T-helper 2 cell treated with Interferon-gamma antibody and Interleukin-4, amounts not matched to agents 5 μg/mL and 100 μg/mL, for 36 hours (primary cell): ENCODE data around the gene KDM4B.
"Not testable (repeated sequence)": the region's sequence is repeated elsewhere in the genome, so short reads cannot be mapped to it uniquely, and the experiment has no call there.

Experiments
- DNase-seq: peaks from one replicate; pipeline ENCODE4 v3.0.0; 2021; ENCODE audit warnings: low spot score
- H3K27ac Mint-ChIP-seq: one replicate; pipeline ENCODE4 v1.8.0; 2021; ENCODE audit warnings: mild to moderate bottlenecking, mixed read lengths
- H3K27me3 Mint-ChIP-seq: one replicate; pipeline ENCODE4 v1.8.0; 2021; ENCODE audit warnings: low read depth, mixed read lengths
- H3K36me3 Mint-ChIP-seq: one replicate; pipeline ENCODE4 v1.8.0; 2021; ENCODE audit warnings: low read depth, mixed read lengths
- H3K4me1 Mint-ChIP-seq: one replicate; pipeline ENCODE4 v1.8.0; 2021; ENCODE audit warnings: low read depth, mixed read lengths
- H3K4me3 Mint-ChIP-seq: one replicate; pipeline ENCODE4 v1.8.0; 2022; ENCODE audit warnings: mild to moderate bottlenecking, moderate library complexity, mixed read lengths
- H3K9me3 Mint-ChIP-seq: one replicate; pipeline ENCODE4 v1.8.0; 2021; ENCODE audit warnings: mixed read lengths

Gene KDM4B

DNA sequence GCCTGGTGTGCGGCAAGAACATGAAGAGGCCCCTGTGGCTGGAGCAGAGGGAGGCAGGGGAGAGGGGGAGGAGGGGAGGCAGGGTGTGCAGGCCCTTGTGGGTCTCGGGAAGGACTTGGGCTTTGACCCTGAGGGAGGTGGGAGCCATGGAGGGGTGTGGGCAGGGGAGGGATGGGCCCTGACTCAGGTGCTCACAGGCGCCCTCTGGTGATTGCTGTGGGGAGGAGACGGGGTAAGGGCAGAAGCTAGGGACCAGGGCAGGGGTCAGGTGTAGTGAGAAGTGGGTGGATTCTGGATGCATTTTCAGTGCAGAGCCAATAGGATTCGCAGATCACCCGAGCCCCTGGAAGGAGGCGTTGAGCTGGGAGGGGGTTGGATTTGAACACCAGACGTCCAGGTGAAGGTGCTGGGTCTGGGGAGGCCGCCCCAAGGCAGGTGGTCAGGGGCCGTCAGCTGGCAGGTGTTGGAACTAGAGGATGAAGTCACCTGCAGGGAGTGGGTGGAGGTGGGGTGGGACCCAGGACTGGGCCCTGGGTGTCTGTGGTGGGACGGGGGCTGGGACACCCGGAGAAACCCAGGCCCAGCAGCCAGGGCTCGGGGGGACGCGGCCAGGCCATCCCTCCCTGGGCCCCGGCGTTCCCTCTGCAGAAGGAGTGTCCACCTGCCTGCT, 185.4 kb downstream of the KDM4B start:
- DNase-seq = no peak
- no peaks in the 10 kb centered on the region for H3K27me3 Mint-ChIP-seq
- H3K27ac Mint-ChIP-seq = no peak overlapping the region
- peaks cover 9% of the 10 kb centered on the region for H3K9me3 Mint-ChIP-seq
- H3K4me3 Mint-ChIP-seq = no peak overlapping the region
- H3K36me3 Mint-ChIP-seq = peaks cover 2% of the 10 kb centered on the region
- no peaks in the 10 kb centered on the region for H3K4me1 Mint-ChIP-seq

DNA sequence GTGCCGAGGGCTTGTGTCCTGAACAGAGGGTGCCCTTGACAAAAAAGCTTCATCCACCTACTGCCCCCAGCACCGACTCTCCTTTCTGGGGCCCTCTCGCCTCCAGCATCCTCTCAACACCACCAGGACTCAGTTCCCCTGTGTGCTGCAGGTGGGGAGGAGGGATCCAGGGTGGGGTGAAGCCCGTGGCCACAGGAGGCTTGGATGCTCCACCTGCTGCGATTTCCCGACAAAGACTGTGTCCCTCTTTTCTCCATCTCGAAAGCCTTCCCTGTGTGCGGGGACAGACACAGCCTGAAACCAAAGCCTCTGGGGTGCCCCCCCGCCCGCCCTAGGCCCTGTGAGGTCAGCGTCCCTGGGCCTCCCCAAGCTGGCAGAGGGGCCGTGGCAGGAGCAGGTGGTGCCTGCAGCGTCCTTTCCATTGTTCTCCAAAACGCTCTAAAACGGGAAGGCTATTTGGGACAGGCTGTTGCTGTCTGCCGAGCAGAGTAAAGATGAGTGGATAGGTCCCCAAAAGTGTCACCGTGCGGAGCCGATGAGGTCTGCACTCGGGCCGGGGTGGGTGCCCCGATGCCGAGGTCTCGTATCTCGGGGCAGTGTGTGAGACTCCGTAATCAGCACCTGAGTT, 186.0 kb downstream of the KDM4B start:
- peaks cover 2% of the 10 kb centered on the region for H3K36me3 Mint-ChIP-seq
- no peak for DNase-seq
- H3K4me3 Mint-ChIP-seq = no peak overlapping the region
- H3K4me1 Mint-ChIP-seq = no peaks in the 10 kb centered on the region
- no peak overlapping the region for H3K27ac Mint-ChIP-seq
- peaks cover 11% of the 10 kb centered on the region for H3K9me3 Mint-ChIP-seq
- no peaks in the 10 kb centered on the region for H3K27me3 Mint-ChIP-seq

DNA sequence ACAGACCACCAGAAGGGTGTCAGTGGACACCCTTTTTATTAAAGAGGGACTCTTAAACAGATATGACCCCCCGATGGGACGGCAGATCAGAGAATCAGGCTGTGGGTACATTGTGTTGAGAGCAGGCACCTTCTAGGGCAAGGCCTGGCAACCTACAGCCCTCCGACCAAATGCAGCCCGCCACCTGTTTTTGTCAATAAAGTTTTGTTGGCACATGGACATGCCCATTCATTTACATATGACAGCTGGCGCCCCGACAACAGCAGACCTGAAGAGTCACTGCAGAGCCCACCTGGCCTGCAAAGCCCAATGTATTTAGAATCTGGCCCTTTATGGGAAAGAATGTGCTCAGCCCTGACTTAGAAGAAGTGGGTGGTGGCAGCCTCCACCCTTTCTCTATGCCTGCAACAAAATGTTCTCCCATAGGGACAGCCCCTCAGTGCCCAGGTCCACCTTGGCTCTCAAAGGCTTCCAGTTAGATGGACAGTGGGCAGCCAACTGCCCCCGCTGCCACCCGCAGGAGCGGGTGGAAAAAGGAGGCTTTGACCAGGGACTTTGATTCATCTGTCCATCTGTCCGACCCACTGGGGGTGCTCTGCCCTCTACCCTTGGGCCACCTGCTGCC, 186.8 kb downstream of the KDM4B start:
- DNase-seq = no peak
- no peak overlapping the region for H3K4me3 Mint-ChIP-seq
- H3K4me1 Mint-ChIP-seq = no peaks in the 10 kb centered on the region
- no peaks in the 10 kb centered on the region for H3K27me3 Mint-ChIP-seq
- H3K9me3 Mint-ChIP-seq = peaks cover 16% of the 10 kb centered on the region
- H3K36me3 Mint-ChIP-seq = peaks cover 2% of the 10 kb centered on the region
- no peak overlapping the region for H3K27ac Mint-ChIP-seq

DNA sequence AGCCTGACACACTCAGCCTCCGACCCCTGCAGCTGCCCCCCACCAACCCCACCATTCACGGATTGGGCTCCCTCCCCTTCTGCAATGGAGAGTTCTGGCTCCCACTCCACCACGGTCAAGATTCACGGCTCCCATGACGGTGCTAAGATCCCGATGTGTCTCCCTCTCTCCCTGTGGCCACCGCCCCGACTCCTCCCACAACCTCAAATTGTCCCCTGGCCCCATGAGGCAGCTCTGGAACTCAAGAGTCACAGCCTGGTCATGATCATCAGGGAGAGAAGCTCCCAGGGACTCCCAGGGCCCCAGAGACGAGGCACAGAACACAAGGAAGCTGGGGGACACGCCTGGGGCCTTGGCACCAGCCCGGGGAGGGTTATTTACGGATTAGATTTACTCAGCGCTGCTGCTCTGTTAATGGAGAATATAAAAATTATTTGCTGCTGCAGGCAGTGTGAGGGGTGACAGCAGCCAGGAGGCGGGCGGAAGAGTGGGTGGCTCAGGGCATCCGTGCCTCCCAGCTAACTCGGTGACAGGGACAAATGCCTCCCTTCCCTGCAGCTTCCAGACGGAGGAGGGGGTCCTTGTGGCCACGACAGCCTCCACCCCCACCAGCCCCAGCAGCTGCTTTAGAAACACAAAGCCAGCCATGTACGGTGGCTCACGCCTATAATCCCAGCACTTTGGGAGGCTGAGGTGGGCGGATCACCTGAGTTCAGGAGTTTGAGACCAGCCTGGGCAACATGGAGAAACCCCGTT, 187.5 kb downstream of the KDM4B start:
- Mint-ChIP-seq H3K4me3 (no peak overlapping the region), H3K9me3 (peaks cover 16% of the 10 kb centered on the region), H3K27ac (no peak overlapping the region), H3K27me3 (no peaks in the 10 kb centered on the region), H3K4me1 (no peaks in the 10 kb centered on the region), H3K36me3 (peaks cover 2% of the 10 kb centered on the region)
- no peak for DNase-seq

DNA sequence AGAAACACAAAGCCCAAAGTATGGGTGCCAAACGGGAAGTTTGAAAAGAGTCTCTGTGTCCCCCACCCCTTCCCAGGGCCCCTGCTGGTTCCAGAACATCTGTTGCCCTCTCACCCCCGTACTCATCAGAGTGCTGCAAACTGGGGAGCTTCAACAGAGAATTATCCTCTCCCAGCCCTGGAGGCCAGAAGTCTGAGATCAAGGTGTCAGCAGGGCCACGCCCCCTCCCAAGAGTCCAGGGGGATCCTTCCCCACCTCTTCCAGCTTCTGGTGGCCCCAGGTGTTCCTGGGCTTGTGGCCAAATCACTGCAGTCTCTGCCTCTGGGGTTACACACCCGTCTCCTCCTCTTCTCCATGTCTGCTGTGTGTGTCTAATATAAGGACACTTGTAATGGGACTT, 188.3 kb downstream of the KDM4B start:
- peaks cover 16% of the 10 kb centered on the region for H3K9me3 Mint-ChIP-seq
- H3K36me3 Mint-ChIP-seq = peaks cover 2% of the 10 kb centered on the region
- no peaks in the 10 kb centered on the region for H3K4me1 Mint-ChIP-seq
- H3K4me3 Mint-ChIP-seq = no peak overlapping the region
- DNase-seq = no peak
- H3K27ac Mint-ChIP-seq = no peak overlapping the region
- H3K27me3 Mint-ChIP-seq = no peaks in the 10 kb centered on the region

DNA sequence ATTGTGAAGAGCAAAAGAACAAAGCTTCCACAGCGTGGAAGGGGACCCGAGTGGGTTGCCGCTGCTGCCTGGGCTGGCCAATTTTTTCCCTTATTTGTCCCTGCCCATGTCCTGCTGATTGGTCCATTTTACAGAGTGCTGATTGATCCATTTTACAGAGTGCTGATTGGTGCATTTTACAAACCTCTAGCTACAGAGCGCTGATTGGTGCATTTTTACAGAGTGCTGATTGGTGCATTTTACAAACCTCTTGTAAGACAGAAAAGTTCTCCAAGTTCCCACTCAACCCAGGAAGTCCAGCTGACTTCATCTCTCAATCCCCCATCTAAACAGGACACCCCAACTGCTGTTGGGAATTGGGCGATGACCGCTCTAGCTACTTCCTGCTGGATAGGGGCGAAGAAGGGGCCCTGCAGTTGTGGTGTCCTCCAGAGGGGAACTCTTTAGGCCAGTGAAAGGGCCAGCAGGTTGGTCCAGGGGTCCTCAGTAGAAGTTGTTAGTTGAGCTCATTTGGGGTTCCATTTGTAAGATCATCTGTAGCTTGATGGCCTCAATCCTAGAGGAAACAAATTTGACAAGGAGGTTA, 189.7 kb downstream of the KDM4B start:
- DNase-seq, H3K27ac Mint-ChIP-seq, H3K4me1 Mint-ChIP-seq, H3K4me3 Mint-ChIP-seq, H3K36me3 Mint-ChIP-seq, H3K27me3 Mint-ChIP-seq: not testable (repeated sequence)
- H3K9me3 Mint-ChIP-seq = peaks cover 16% of the 10 kb centered on the region

DNA sequence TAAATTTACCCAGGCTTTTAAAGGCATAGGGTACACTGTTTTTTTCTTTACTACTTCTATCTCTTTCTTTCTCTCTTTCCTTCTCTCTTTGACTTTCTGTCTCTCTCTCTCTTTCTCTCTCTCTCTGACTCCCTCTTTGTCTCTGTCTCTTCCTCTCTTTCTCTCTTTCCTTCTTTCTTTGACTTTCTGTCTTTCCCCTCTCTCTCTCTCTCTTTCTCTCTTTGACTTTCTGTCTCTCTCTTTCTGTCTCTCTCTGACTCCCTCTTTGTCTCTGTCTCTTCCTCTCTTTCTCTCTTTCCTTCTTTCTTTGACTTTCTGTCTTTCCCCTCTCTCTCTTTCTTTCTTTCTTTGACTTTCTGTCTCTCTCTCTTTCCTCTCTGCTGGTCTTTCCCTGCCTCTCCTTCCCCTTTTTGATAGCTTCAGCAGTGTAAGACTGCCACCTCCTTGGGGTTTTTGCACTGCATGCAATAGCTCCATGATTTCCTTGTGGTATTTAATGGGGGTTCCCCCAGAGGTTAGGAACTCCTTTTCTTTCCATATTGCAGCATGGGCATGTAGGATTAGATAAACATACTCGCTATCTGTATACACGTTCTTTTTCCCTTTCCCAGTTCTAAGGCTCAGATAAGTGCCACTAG, 191.4 kb downstream of the KDM4B start:
- H3K36me3 Mint-ChIP-seq, H3K27ac Mint-ChIP-seq, H3K4me3 Mint-ChIP-seq, H3K27me3 Mint-ChIP-seq, H3K4me1 Mint-ChIP-seq, DNase-seq: not testable (repeated sequence)
- H3K9me3 Mint-ChIP-seq = peaks cover 16% of the 10 kb centered on the region

DNA sequence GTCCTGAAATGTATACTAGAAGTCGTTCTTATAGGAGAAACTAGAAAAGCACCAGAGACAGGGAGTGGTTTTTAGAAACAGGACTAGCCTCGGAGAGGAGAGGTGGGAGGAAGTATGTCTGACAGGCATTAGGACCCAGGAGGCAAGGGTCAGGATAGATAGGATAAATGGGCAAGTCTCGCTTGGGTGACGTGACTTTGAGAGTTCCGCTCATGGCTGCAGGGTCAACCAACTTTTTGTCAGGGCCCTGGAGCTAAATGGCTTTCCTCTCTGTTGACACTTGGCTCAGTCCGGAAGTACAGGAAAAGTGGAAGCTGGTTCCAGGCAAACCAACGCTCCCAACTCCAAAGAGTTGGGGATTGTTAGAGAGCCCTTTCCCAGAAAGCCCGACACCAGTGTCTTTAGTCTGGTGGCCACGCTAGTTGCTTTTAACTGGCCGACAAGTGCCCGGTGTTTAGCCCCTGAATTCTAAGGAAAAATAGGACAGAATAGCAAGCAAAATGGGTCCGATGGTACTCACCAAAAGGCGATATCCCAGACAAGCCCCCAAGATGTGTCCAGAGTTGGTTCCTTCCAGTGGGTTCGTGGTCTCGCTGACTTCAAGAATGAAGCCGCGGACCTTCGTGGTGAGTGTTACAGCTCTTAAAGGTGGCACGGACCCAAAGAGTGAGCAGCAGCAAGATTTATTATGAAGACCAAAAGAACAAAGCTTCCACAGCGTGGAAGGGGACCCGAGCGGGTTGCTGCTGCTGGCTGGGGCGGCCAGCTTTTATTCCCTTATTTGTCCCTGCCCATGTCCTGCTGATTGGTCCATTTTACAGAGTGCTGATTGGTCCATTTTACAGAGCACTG, 196.2 kb downstream of the KDM4B start:
- not testable (repeated sequence) for H3K36me3 Mint-ChIP-seq, H3K27ac Mint-ChIP-seq, DNase-seq, H3K9me3 Mint-ChIP-seq, H3K4me1 Mint-ChIP-seq, H3K27me3 Mint-ChIP-seq, H3K4me3 Mint-ChIP-seq

DNA sequence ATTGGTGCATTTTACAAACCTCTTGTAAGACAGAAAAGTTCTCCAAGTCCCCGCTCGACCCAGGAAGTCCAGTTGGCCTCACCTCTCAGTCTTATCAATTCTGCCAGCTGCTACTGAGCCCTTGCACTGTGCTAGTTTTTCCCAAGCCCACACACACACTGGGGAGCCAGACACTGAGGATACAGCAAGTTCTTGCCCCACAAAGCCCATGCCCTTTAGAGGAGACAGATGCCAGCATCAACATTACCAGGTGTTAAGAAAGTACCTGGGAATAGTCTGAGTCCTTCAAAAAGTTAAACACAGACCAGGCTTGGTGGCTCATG, 196.7 kb downstream of the KDM4B start:
- Mint-ChIP-seq H3K4me3 (no peak overlapping the region), H3K9me3 (no peaks in the 10 kb centered on the region), H3K27ac (no peak overlapping the region), H3K36me3 (no peaks in the 10 kb centered on the region), H3K4me1 (no peaks in the 10 kb centered on the region), H3K27me3 (peaks cover 2% of the 10 kb centered on the region)
- DNase-seq = no peak

DNA sequence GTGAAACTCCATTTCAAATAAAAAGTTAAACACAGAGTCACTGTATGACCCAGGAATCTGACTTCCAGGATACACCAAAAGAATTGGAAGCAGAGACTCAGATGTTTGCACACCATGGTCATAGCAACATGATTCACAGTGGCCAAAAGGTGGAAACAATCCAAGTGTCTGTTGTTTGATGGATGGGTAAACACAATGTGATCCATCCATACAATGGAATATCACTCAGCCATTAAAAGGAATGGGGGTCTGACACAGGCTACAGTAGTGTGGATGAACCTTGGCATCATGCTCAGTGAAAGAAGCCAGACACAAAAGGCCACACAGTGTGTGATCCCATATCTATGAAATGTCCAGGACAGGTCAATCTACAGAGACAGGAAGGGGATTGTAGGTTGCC, 197.3 kb downstream of the KDM4B start:
- Mint-ChIP-seq H3K4me1 (no peaks in the 10 kb centered on the region), H3K27me3 (peaks cover 2% of the 10 kb centered on the region), H3K36me3 (no peaks in the 10 kb centered on the region), H3K27ac (no peak overlapping the region), H3K9me3 (no peaks in the 10 kb centered on the region), H3K4me3 (no peak overlapping the region)
- DNase-seq = no peak

DNA sequence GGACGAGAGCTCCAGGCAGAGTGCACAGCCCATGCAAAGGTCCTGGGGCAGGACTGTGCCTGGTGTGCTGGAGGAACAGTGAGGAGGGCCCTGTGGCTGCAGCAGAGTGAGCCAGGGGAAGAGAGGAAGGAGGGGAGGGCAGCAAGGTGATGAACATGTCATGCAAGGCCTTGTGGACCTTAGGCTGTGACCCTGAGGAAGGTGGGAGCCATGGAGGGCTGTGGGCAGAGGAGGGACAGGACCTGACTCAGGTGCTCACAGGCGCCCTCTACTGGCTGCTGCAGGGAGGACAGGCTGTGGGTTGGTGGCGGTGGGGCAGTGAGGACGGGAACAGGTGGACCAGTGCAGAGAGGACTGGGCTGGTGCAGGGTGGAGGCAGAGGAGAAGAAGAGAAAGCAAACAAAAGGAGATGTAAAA, 201.4 kb downstream of the KDM4B start:
- Mint-ChIP-seq H3K27ac (no peak overlapping the region), H3K27me3 (no peaks in the 10 kb centered on the region), H3K36me3 (no peaks in the 10 kb centered on the region), H3K9me3 (no peaks in the 10 kb centered on the region), H3K4me3 (no peak overlapping the region), H3K4me1 (no peaks in the 10 kb centered on the region)
- peak; percentile 17 for DNase-seq

DNA sequence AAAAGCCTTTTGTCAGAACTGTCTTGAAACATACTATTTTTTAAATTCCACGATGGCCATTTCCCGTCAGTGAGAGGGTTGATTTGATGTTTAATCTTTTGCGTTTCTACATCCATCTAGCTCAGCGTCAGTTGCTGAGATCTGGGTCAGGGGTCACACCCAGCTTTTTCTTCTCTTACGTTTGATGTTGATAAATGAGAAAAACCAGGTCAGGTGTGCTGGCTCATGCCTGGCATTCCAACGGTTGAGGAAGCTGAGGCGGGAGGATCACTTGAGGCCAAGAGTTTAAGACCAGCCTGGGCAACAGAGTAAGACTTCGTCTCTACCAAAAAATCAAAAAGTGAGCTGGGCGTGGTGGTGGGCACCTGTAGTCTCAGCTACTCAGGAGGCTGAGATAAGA, 202.8 kb downstream of the KDM4B start:
- Mint-ChIP-seq H3K36me3 (no peaks in the 10 kb centered on the region), H3K4me1 (no peaks in the 10 kb centered on the region), H3K27me3 (no peaks in the 10 kb centered on the region), H3K9me3 (no peaks in the 10 kb centered on the region), H3K4me3 (no peak overlapping the region), H3K27ac (no peak overlapping the region)
- DNase-seq = no peak
